Measurements from ENCODE around the gene SMIM20.

Gene SMIM20

DNA sequence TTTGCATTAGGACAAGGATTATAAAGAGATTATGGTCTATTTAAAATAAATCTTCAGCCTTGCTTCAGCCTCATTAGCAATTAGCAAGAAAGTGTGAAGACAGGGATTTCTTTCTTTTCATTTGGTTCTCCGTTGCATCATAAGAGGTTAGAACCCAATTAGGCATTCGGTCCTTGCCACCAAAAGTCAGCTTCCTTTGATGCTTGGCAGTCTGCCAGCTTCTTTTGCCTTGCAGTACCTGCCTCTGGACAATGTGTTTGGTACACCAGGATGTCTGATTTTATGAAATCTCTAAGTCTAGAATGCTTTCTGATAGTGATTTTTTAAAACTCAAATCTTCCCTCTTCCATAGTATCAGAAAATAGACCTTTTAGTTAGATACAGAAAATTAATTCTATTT lies 12.4 kb downstream of the SMIM20 start:
- H3K4me3 Mint-ChIP-seq, result no peak overlapping the region
- ATAC-seq (replicated peaks), result no peak
- H3K27me3 Mint-ChIP-seq, result no peaks in the 10 kb centered on the region
- no peak overlapping the region for H3K27ac Mint-ChIP-seq
- peaks cover 8 to 25% of the 10 kb centered on the region in 2 donors for H3K36me3 Mint-ChIP-seq
- H3K9me3 Mint-ChIP-seq, result no peaks in the 10 kb centered on the region
- DNase-seq, result no peak
- H3K4me1 Mint-ChIP-seq, result peaks cover 0 to 7% of the 10 kb centered on the region in 2 donors

DNA sequence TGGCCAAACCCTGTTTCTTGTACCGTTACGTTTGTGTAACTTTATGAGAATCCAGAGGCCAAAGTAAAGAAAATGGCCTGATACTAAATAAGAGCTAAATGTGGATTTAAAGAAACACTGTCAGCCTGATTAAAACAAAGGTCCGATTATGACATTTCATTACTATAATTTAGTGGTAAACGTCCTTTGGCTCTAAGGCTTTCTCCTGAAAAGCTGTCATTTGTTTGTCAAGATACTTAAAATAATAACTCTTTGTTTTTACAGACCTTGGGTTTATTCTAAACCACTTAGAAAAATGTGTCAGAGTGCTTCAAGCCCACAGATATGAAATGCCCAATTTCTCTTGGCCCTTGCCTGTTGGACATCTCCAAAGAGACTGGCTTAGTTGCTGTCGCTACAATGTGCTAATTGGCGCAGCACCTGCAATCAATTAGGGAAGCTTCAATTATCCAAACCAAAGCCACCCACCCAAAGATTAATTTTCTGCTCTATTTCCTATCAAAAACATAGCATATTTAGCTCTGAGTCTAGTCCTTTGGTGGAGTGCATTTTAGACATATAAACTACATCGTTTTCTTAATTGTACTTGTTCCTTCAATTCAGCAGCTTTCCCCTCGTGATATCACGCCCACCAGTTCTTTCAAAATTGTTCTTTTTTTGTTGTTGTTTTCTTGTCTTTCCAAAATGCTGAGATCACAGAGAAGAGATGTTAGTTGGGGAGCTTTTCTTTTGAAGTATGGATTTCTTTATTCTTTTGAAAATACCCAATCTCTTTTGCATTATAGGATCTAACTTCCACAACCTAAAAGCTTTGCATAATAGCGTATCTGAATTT lies 13.6 kb downstream of the SMIM20 start:
- no peaks in the 10 kb centered on the region for H3K9me3 Mint-ChIP-seq
- no peak overlapping the region for H3K27ac Mint-ChIP-seq
- H3K4me1 Mint-ChIP-seq, result peaks cover 0 to 4% of the 10 kb centered on the region in 2 donors
- H3K27me3 Mint-ChIP-seq, result no peaks in the 10 kb centered on the region
- DNase-seq, result no peak
- peaks cover 4 to 14% of the 10 kb centered on the region in 2 donors for H3K36me3 Mint-ChIP-seq
- no peak for ATAC-seq (replicated peaks)
- H3K4me3 Mint-ChIP-seq, result no peak overlapping the region

DNA sequence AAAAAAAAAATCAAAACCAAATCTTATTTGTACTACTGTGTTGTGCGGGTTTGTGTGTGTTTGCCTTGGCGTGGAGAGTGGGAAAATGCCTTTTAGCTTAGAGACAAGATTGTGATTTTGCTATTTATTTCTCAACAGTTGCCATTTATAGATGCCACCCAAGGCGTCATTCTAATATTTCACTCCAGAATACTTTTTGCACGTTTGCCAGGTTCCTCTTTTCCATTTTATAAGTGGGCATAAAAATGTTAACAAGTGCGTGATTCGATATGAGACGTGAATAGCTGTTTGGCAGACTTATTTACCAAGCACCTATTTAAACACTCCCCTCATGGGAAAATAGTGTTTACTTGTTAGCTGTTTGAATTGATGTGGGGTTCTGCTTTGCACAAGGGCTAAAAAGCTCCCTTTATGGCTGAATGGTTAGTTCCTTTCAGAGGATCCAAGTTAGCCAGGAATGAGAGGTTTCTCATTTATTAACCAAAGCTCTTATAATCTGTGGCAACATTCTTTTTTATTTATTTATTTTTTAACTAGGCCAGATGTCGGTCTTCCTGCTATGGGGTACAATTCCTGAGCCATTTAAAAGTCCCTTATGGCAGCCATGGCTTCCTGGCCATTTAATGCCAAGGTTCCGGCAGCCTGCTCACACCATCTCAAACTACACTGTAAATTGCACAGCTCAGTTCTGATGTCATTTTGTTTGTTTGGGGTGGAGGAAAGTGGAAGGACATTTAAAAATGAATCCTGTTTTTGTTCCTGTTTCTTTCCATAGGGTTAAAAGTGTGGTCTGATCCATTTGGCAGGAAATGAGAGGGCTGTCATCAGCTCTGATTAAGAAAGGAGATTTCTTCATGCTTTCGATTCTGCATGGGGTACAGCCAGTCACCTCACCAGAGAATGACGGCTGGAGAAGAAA lies 14.6 kb downstream of the SMIM20 start:
- no peak for DNase-seq
- Mint-ChIP-seq H3K4me3 (no peak overlapping the region), H3K9me3 (no peaks in the 10 kb centered on the region), H3K27ac (no peak overlapping the region), H3K4me1 (no peaks in the 10 kb centered on the region), H3K27me3 (no peaks in the 10 kb centered on the region), H3K36me3 (peaks cover 4 to 10% of the 10 kb centered on the region in 2 donors)
- ATAC-seq (replicated peaks), result no peak

DNA sequence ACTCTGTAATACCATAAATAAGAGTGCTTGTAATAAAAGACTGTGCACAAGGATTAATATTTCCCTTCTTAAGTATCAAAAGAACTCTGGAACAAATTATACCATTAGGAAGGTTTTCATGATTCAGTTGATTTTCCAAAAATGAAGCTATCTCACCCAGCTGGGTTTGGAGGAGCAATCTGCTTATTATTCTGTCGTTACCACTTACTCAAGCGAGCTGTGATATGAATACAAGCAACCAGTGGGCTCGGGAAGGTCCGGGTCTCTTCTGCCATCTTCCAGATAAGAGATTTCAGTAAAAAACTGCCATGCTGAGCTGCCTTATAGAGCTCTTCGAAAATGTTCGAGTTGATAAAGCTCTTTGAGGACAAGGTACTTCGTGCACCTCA lies 15.3 kb downstream of the SMIM20 start:
- H3K27me3 Mint-ChIP-seq, result no peaks in the 10 kb centered on the region
- H3K9me3 Mint-ChIP-seq, result no peaks in the 10 kb centered on the region
- no peak overlapping the region for H3K4me3 Mint-ChIP-seq
- H3K4me1 Mint-ChIP-seq, result no peaks in the 10 kb centered on the region
- peaks cover 2 to 10% of the 10 kb centered on the region in 2 donors for H3K36me3 Mint-ChIP-seq
- DNase-seq (no peak), ATAC-seq (replicated peaks) (no peak)
- no peak overlapping the region for H3K27ac Mint-ChIP-seq

DNA sequence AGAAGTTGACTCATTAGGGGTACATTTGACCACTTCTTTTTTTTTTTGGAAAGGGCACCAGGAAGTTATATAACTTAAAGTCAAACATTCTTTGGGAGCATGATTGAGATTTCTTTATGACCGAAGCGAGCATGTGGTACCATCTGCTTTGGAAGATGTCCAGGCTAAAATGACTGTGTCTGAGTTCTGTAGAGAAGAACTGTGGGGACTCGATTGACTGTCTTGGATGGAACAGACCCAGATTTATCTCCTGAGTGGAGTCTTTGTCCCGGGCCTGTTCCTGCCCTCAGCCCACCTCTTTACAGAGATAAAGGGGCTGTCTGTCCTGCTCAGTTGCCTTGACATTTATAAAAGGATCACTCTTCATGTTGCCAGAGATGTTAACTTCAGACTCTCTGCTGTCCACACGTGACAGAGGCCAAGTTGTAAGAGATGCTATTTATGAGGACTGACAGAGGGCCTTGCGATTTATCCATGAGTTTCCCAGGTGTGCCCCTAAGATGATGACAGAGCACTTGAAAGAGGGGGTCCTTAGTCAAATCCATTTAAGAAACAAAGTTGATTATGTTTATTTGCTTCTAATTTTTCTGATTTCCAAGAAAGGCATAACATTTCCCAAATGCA lies 16.8 kb downstream of the SMIM20 start:
- no peak for DNase-seq
- H3K4me1 Mint-ChIP-seq, result no peaks in the 10 kb centered on the region
- no peak for ATAC-seq (replicated peaks)
- H3K36me3 Mint-ChIP-seq, result peaks cover 2 to 10% of the 10 kb centered on the region in 2 donors
- H3K27me3 Mint-ChIP-seq, result no peaks in the 10 kb centered on the region
- peak overlapping the region; percentile 37 for H3K27ac Mint-ChIP-seq
- H3K9me3 Mint-ChIP-seq, result no peaks in the 10 kb centered on the region
- no peak overlapping the region for H3K4me3 Mint-ChIP-seq

DNA sequence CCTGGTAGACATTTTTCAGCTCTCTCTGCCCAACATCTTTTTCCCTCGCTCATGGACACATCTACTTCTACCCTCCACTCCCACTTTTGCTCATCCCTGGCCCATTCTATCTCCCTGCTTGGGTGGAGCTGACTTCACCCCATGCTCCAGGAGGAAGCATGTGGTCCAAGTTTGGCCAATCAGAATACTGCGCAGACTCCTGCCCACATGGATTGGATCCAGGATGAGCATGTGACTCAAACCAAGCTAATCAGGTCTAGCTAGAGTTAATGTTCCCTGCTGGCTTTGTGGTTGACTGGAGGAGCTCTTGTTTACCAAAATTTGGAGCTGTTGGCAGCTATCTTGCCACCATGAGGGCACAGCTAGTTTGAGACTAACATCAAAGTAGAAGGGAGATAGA lies 22.7 kb downstream of the SMIM20 start:
- no peak for ATAC-seq (replicated peaks)
- H3K4me3 Mint-ChIP-seq, result no peak overlapping the region
- DNase-seq, result no peak
- peaks cover 4 to 15% of the 10 kb centered on the region in 2 donors for H3K27me3 Mint-ChIP-seq
- H3K4me1 Mint-ChIP-seq, result peaks cover 25 to 38% of the 10 kb centered on the region in 2 donors
- H3K9me3 Mint-ChIP-seq, result peaks cover 3 to 5% of the 10 kb centered on the region in 2 donors
- no peak overlapping the region for H3K27ac Mint-ChIP-seq
- peaks cover 11% of the 10 kb centered on the region in 2 donors for H3K36me3 Mint-ChIP-seq

DNA sequence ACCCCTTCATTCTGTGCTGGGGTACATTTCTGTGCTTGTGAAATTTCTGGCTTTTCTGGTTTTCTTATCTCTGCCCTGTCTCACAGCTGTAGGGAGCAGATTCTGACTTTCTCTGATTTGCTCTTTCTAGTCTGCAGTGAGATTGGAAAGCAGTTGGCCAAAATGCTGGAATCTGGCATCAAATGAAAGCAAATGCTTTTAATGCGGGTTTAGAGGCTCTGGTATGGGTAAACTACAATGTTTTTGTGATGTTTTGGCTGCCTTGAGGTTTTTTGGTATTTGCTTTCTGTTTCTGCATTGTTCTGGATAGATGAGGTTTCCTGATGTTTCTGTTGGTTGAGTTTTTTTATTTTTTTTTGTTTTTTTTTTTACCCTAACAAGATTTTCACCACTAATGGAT lies 23.8 kb downstream of the SMIM20 start:
- H3K27me3 Mint-ChIP-seq, result peaks cover 4 to 21% of the 10 kb centered on the region in 2 donors
- peak overlapping the region; percentile 77 for H3K27ac Mint-ChIP-seq
- H3K9me3 Mint-ChIP-seq, result peaks cover 3 to 5% of the 10 kb centered on the region in 2 donors
- peak overlapping the region; percentile 14 to 27 for H3K4me3 Mint-ChIP-seq
- no peak for ATAC-seq (replicated peaks)
- H3K4me1 Mint-ChIP-seq, result peaks cover 25 to 38% of the 10 kb centered on the region in 2 donors
- H3K36me3 Mint-ChIP-seq, result peaks cover 11% of the 10 kb centered on the region in 2 donors
- DNase-seq, result no peak

DNA sequence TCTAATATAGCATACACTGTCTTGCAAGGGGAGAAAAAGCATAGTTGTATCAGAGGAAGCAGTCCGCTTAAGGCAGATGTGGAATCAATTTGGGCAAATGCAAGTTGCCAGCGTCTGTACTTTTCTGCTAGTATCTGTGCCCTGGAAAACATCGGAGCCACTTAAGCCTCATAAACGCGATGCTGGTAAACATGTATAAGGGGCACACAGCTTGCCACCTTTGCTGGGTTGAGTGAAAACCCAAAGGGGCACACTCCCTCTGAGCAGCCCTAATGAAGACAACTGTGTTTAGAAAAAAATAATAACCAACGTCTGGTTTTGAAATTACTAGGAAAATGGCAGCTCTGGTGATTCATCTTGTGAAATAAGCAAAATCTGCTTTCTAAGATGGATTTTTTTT lies 24.3 kb downstream of the SMIM20 start:
- Mint-ChIP-seq H3K4me3 (peak overlapping the region in 1 of 2 donors; percentile 55), H3K27ac (peak overlapping the region; percentile 81), H3K9me3 (peaks cover 3 to 5% of the 10 kb centered on the region in 2 donors), H3K4me1 (peaks cover 25 to 38% of the 10 kb centered on the region in 2 donors), H3K36me3 (peaks cover 11% of the 10 kb centered on the region in 2 donors), H3K27me3 (peaks cover 4 to 27% of the 10 kb centered on the region in 2 donors)
- ATAC-seq (replicated peaks), result peak; percentile 68 to 73
- DNase-seq, result no peak

DNA sequence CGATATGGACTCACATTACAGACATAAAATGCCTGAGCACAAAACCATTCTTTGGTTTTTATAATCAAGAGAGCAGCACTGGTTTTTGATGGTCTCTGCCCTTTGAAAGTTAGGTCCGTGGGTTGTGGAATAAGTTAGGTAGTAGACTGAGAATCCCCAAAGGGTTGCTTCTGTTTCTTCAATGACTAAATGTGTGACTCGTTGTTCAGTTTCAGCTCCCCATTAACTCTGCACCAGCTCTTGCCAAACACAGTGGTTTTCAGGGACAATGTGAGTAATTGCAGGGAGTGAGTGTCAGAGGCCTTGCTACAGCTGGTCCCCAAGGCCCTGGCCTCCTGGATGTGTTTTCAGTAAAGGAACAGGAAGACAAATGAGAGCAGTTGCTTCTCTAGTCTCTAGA lies 24.8 kb downstream of the SMIM20 start:
- H3K4me3 Mint-ChIP-seq, result peak overlapping the region; percentile 39 to 55
- H3K4me1 Mint-ChIP-seq, result peaks cover 25 to 38% of the 10 kb centered on the region in 2 donors
- peaks cover 4 to 28% of the 10 kb centered on the region in 2 donors for H3K27me3 Mint-ChIP-seq
- H3K27ac Mint-ChIP-seq, result peak overlapping the region; percentile 81
- DNase-seq, result peak; percentile 64
- ATAC-seq (replicated peaks), result peak; percentile 95 to 97
- H3K9me3 Mint-ChIP-seq, result peaks cover 3 to 5% of the 10 kb centered on the region in 2 donors
- H3K36me3 Mint-ChIP-seq, result peaks cover 11% of the 10 kb centered on the region in 2 donors

DNA sequence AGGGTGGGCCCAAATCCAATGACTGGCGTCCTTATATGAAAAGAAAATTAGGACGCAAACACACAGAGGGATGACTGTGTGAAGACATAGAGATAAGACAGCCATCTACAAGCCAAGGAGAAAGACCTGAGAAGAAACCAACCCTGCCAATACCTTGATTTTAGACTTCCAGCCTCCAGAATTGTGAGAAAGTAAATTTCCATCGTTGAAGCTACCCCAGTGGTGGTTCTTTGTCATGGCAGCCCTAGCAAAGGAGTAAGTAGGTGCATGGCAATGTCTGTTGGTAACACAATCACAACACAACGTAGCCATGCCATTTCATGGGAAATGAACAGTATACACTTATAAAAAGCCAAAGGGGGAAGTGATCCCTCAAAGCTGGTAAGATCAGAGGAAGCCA lies 25.3 kb downstream of the SMIM20 start:
- DNase-seq (no peak), ATAC-seq (replicated peaks) (peak; percentile 17)
- Mint-ChIP-seq H3K27ac (peak overlapping the region; percentile 81), H3K4me3 (peak overlapping the region in 1 of 2 donors; percentile 39), H3K36me3 (peaks cover 11% of the 10 kb centered on the region in 2 donors), H3K4me1 (peaks cover 25 to 38% of the 10 kb centered on the region in 2 donors), H3K27me3 (peaks cover 4 to 28% of the 10 kb centered on the region in 2 donors), H3K9me3 (peaks cover 3 to 5% of the 10 kb centered on the region in 2 donors)

DNA sequence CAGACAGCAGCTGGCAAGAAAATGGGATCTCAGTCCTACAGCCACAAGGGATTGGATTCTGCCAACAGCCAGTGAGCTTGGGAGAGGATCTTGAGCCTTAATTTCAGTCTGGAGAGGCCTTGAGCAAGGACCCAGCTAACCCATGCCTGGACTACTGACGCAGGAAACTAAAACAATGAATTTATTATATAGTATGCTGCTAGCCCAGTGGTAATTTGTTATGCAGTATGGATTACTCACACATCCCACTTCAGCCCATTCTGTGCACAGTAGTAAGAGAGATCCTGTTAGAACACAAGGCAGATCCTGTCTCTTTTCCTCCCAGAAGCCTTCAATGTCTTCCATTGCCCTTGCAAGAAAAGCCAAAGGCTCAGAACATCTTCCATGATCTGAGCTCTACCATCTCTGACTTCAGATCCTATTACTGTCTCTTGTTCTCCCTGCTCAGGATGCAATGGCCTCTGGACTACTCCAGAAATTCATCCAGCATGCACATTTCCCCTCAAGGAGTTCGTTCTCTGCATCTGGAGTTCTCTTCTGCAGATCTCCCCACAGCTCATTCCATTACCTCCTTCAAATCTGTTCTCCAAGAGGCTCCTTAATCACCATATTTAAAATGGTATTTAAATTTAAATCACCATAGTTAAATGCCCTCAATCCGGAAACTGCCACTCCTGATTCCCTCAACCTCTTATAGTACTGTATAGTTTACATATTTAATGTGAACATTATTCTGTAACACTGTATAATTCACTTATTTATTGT lies 27.6 kb downstream of the SMIM20 start:
- peaks cover 7 to 11% of the 10 kb centered on the region in 2 donors for H3K36me3 Mint-ChIP-seq
- ATAC-seq (replicated peaks), result no peak

DNA sequence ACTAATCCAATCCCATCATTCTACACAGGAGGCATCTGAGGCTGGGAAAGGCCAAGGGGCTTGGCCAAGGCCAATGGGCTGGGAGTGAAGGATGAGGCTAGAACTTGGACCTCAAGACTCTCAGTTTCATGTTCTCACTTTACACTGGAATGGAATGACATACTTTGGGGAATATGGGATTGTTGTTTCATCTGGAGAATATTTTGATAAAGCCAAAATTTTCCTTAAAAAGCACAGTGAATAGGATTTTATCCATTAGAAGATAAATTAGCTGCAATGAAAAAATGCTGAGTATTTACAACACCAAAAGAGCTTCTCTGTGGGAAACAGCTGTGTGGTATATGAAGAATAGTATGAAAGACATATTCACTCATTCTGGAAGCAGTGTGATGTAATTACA lies 29.3 kb downstream of the SMIM20 start:
- H3K27ac Mint-ChIP-seq, result no peak overlapping the region
- peaks cover 9 to 42% of the 10 kb centered on the region in 2 donors for H3K27me3 Mint-ChIP-seq
- peaks cover 3 to 5% of the 10 kb centered on the region in 2 donors for H3K9me3 Mint-ChIP-seq
- DNase-seq (no peak), ATAC-seq (replicated peaks) (no peak)
- no peak overlapping the region for H3K4me3 Mint-ChIP-seq
- H3K4me1 Mint-ChIP-seq, result peaks cover 18 to 25% of the 10 kb centered on the region in 2 donors
- peaks cover 7 to 11% of the 10 kb centered on the region in 2 donors for H3K36me3 Mint-ChIP-seq

More for the DNA sequence above, 27.6 kb downstream of the SMIM20 start:
- DNase-seq, result no peak
- H3K27ac Mint-ChIP-seq, result no peak overlapping the region
- H3K27me3 Mint-ChIP-seq, result peaks cover 4 to 34% of the 10 kb centered on the region in 2 donors
- peaks cover 22 to 32% of the 10 kb centered on the region in 2 donors for H3K4me1 Mint-ChIP-seq
- H3K9me3 Mint-ChIP-seq, result peaks cover 3 to 5% of the 10 kb centered on the region in 2 donors
- H3K4me3 Mint-ChIP-seq, result no peak overlapping the region

DNA sequence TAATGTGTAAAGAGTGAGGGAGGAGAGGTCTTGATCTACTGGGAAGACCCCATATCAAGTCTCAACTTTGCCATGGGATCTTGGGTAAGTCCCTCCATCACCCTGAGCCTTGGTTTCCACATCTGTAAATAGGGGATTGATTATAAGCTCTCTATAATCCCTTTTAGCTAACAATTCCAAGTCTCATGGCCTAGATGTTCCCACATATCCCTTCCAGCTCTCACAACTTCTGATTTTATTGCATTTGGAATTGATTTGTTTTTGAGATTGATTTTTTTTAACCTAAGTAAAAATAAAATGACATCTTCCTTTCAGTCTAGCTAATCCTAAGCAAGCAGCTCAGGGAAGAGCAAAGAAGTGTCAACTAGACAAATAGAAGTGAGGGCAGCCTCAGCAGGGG lies 29.8 kb downstream of the SMIM20 start:
- Mint-ChIP-seq H3K4me1 (peaks cover 15 to 20% of the 10 kb centered on the region in 2 donors), H3K36me3 (peaks cover 7 to 11% of the 10 kb centered on the region in 2 donors), H3K4me3 (no peak overlapping the region), H3K9me3 (peaks cover 3 to 5% of the 10 kb centered on the region in 2 donors), H3K27ac (no peak overlapping the region), H3K27me3 (peaks cover 12 to 45% of the 10 kb centered on the region in 2 donors)
- ATAC-seq (replicated peaks), result no peak
- DNase-seq, result no peak

Data from stimulated activated naive B cell treated with anti-CD40 and anti-IgM and Interleukin-4, amounts not matched to agents 10 μg/mL and 1 μg/mL and 100 μg/mL, for 72 hours (primary cell).